GM18517 (cell line): ENCODE data around the gene DOLPP1.
"Not testable (repeated sequence)": the region's sequence is repeated elsewhere in the genome, so short reads cannot be mapped to it uniquely, and the experiment has no call there.

Experiments used
- ATAC-seq: cut with Tn5 transposase; IDR thresholded peaks from one replicate; pipeline ENCODE4 v1.9.1; 2021; ENCODE audit warnings: mild to moderate bottlenecking, moderate library complexity; ENCODE audit not compliant: unreplicated experiment

DOLPP1 gene

DNA sequence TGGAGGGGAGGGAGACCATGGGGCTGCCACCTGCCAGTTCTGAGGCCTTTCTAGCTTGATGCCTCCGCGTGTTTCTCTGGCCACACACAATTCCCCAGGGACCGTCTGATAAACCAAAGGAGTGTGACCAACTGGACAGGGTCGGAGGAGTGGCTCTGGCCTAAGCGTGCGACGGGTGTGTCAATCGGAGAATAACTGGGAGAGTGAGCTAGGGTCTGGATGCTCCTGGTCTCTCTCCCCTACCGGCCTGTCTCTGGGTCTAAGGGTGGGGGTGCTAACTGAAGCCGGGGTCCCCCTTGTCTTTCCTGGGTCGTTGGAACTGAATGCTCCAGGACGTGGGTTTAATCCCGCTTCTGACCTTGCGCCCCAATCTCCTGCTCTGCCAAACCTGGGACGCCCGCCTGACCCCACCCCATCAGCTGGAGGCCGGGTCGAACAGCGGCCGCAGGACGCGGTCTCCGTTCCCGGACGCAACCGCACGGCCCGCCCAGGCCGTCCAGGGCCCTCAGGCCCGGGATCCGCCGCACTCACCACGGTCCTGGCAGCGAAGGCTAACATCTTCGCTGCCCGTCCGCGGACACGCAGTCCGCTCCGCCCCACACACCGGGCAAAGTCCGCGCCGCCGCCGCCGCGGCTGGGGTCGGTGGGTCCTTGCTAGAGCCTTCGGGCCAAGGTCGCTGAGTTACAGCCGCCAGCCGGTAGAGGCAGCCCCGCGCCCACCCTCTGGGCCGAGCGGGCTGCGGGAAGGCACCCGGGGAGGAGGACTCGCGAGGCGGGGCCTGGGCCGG lies 29.2 kb downstream of the DOLPP1 start:
- peak; percentile 26 for ATAC-seq

- peak; percentile 52 for ATAC-seq
Observed at GRCh38 chr9:129110740-129111527, 30.0 kb downstream of the DOLPP1 start, which contains the start of the genes CRAT and PTPA. Gene CRAT, minus strand, starts transcription at chr9:129110793. Its CDS starts 284 bp downstream, at chr9:129110509. Gene PTPA, plus strand, starts transcription at chr9:129111415. Its CDS starts 186 bp downstream, at chr9:129111601.

- no peak for ATAC-seq
Observed at GRCh38 chr9:129111528-129112151, 30.7 kb downstream of the DOLPP1 start.

DNA sequence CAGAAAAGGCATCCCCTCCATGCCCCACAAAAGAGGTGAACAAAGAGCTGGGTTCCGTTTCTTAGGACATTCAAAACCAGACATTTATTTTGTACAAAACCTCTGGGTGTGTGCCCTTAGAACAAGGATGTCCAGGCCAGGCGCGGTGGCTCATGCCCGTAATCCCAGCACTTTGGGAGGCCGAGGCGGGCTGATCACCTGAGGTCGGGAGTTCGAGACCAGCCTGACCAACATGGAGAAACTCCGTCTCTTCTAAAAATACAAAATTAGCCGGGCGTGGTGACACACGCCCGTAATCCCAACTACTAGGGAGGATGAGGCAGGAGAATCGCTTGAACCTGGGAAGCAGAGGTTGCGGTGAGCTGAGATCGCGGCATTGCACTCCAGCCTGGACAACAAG lies 31.6 kb downstream of the DOLPP1 start:
- not testable (repeated sequence) for ATAC-seq

DNA sequence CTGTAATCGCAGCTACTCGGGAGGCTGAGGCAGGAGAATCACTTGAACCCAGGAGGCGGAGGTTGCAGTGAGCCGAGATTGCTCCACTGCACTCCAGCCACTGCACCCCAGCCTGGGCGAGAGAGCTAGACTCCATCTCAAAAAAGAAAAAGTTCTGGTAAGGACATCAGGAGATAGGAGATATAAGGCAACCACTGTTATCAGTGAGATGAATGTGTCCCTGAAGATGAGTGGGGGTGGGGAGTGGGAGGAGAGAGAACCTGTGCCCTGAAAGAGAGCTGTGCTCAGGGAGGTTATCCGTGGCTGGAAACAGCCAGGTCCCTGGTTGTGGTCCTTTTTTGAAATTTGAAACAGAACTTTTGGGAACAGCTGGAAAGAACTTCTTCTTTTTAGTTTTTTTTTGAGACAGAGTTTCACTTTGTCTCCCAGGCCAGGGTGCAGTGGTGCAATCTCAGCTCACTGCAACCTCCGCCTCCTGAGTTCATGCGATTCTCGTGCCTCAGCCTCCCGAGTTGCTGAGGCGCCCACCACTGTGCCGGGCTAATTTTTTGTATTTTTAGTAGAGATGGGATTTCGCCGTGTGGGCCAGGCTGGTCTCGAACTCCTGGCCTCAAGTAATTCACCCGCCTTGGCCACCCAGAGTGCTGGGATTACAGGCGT lies 32.9 kb downstream of the DOLPP1 start:
- ATAC-seq = no peak

GRCh38 chr9:129118799-129119198 lies 37.9 kb downstream of the DOLPP1 start:
- ATAC-seq = no peak

- no peak for ATAC-seq
Observed at GRCh38 chr9:129121483-129121882, 40.6 kb downstream of the DOLPP1 start.

DNA sequence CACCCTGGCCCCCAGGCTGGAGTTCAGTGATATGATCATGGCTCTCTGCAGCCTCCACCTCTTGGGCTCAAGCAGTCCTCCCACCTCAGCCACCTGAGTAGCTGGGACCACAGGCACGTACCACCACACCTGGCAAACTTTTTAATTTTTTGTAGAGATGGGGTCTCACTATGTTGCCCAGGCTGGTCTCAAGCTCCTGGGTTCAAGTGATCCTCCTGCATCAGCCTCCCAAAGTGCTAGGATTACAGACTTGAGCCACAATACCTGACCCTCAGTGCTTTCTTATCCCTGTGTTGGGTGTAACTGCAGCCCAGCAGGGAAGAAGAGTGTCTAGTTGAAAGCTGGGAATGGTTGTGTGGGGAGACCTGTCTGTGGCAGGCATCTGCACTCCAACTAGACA lies 41.2 kb downstream of the DOLPP1 start:
- no peak for ATAC-seq

DNA sequence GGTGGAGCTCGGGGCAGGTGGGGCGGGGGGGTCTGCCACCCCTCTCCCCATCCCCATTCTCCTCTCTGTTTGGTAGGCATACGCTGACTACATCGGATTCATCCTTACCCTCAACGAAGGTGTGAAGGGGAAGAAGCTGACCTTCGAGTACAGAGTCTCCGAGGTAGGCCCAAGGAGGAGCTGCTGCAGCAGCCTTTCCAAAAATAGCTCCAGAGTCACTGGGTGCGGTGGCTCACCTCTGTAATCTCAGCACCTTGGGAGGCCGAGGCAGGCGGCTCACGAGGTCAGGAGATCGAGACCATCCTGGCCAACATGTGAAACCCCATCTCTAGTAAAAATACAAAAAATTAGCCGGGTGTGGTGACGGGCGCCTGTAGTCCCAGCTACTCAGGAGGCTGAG lies 42.1 kb downstream of the DOLPP1 start:
- not testable (repeated sequence) for ATAC-seq

- ATAC-seq = no peak
Observed at GRCh38 chr9:129124506-129125069, 43.7 kb downstream of the DOLPP1 start.

GRCh38 chr9:129125478-129125877 lies 44.6 kb downstream of the DOLPP1 start:
- ATAC-seq = no peak

GRCh38 chr9:129126749-129127618 lies 46.1 kb downstream of the DOLPP1 start:
- ATAC-seq = no peak

DNA sequence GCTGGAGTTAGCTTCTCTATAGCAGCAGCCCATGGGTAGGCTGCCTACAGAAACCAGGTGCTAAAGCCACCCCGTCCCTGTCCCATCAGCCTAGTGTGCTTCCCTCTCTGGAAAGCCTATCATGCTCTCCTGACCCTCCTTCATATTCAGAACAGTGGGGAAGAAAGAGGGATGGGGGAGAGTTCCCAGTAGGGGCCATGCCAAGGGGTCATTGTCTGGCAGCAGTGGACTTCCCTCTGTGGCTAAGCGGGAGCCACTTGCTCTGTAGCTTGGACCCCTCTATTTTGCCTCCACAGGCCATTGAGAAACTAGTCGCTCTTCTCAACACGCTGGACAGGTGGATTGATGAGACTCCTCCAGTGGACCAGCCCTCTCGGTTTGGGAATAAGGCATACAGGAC lies 47.8 kb downstream of the DOLPP1 start:
- ATAC-seq = no peak

GRCh38 chr9:129130271-129130670 lies 49.4 kb downstream of the DOLPP1 start:
- not testable (repeated sequence) for ATAC-seq

DNA sequence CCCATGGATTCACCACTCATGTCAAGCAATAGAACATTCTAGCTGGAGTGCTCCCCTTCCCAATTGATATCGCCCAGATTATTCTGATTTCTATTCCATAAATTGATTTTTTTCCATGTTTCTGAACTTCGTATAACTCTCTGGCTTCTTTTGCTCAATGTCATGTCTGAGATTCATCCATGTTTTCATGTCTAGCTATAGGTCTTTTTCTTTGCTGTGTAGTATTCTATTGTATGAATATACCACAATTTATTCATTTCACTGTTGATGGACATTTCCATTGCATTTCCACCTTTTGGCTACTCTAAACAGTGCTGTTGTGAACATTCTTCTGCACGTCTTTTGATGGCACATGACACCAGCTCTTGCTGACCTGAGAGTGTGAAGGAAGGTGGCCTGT lies 49.9 kb downstream of the DOLPP1 start:
- ATAC-seq = no peak

GRCh38 chr9:129131300-129132145 lies 50.6 kb downstream of the DOLPP1 start:
- ATAC-seq = no peak

- ATAC-seq = no peak
Observed at GRCh38 chr9:129133082-129133481, 52.2 kb downstream of the DOLPP1 start.

GRCh38 chr9:129135476-129135875 lies 54.6 kb downstream of the DOLPP1 start:
- no peak for ATAC-seq
